GM19238 (cell line): ENCODE results near the gene ESAM.
A peak's percentile ranks its signal among the peaks of the same experiment; 100 is the strongest.

ENCODE experiments used
- DNase-seq: peaks from one replicate; pipeline ENCODE4 v3.0.0; 2011; ENCODE audit warnings: low spot score; ENCODE audit not compliant: insufficient read length

The ESAM gene

GRCh38 chr11:124732230-124732629 lies 29.9 kb downstream of the ESAM start:
- DNase-seq, result no peak

DNA sequence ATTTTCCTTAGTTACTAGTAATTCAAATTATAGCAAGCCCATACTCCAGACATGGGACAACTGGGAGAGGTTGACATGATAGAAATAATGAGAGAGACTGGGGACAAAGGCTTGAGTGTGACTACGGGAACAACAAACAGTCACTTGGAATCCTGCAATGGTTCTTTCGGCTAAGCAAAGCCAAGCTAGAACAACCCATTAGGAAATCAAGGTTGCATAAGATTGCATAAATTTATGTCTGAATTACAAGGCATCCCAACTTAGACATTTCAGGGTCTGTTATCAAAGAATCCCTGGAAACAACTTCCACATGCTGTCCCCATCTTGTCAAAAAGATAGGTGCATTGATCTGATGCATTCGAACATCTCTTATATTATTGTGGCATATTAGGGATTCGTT lies 32.5 kb downstream of the ESAM start:
- no peak for DNase-seq

GRCh38 chr11:124728134-124728533 lies 34.0 kb downstream of the ESAM start:
- no peak for DNase-seq

DNA sequence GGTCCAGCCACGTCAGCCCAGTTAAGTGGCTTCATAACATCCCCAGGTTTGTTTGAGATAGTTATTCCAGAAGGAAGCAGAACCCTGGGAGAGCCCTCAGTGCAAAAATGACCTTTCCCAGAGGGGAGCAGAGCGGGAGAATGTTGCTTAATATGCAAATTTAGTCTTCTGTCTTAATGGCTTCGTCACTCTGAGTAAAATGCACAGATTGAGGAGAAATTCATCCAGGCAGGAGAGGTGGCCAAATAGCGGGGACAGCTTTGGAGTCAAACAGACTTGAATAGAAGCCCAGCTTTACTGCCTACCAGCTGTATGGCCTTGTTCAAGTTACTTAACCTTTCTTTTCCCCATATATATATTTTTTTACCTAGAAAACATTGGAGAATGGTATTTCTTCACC lies 34.6 kb downstream of the ESAM start:
- no peak for DNase-seq

DNA sequence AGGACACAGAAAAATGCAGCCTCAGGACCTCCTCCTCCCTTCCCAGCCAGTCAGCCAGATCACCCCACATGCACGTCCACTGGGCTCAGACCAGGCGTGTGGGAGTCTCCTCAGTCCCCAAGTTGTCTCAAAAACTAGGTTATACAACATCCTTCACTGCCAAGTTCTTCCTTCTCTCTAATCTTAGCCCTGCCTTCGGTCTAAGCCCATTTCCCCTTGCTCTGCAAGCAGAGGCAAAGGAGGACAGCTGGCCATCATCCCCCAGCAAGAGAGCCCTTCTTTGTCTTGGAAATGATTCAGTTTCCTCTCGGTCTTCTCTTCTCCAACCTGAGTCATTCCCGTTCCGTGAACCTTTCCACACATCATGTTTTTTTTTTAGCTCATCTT lies 36.4 kb downstream of the ESAM start:
- no peak for DNase-seq

- peak; percentile 70 for DNase-seq
These were observed 36.9 kb downstream of the ESAM start for GRCh38 chr11:124724979-124725718.

- DNase-seq, result no peak
These were observed 39.9 kb downstream of the ESAM start for GRCh38 chr11:124722176-124722575.

DNA sequence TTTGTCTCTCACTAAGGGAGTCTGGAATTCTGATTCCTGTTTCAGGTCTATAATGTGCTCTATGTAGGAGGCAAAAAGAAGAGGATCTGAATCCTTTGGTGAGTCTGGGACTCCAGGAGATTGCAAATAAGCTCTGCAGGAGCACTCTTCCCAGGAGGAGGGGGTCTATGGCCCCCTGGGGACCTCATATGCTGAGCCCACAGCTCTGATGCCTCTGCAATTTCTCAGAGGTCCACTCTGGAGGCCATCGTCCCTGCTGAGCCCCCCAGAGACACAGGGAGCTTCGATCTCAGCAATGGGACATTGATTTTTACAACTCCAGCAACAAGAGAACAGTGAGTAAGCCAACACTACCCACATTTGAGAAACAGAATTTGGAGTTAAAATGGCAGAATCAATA lies 42.6 kb downstream of the ESAM start:
- DNase-seq, result no peak

DNA sequence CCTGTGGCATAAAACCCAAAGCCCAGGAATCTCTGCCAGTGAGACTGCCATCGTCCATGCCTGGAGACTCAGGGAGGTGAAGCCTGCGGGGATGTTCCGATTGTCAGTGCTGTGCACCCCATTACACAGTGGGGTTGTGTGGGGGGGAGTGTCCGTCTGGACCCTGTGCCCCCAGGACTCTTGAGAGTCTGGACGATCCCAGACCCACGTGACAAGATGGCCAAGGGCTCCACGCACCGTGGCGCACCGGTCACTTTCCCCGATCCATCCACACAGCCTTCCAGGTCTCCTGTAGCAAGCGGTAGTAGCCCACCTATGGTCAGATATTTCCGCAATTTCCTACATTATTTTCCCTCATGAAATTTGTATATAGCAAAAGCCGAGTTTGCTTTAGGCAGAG lies 43.3 kb downstream of the ESAM start:
- DNase-seq, result no peak

DNA sequence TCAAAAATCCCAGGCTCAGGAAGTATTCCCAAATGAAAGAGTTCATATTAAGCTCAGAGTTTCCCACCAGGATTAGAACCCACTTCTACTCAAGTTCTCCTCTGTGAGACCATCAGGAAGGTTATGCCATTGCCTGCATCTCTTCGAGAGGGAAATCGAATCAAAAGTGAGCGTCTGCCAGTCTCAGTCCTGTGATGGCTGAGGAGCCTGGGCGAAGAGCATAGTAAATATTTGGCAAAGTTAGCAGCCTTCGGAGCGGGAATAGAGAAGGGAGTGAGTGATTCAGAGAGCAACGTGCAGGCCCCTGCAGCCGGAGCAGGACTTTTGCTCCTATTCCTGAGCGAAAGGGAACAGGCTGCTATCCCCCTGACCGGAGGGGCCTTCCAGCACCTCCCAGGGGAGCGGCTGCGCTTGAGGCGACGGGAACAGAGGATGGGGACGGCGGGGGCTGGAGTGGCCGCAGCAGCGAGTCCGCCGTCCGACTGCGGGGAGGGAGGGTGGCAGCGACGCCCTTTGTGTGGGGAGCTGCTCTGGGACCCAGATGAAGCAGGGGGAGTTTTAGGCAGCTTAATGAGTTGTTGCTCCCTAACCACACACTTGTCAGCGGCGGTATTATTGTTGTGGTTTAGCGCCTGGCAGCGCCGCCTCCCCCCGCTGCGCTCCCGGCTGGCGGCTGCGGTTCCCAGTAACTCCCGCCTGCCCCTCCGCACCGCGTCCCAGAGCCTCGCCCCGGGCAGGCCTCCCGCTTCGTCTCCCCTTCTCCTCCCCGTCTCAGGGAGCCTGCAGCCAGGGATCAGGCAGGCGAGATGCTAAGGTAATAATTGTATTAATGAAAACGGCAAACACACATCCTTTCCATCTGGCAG lies 44.1 kb downstream of the ESAM start:
- DNase-seq, result no peak

DNA sequence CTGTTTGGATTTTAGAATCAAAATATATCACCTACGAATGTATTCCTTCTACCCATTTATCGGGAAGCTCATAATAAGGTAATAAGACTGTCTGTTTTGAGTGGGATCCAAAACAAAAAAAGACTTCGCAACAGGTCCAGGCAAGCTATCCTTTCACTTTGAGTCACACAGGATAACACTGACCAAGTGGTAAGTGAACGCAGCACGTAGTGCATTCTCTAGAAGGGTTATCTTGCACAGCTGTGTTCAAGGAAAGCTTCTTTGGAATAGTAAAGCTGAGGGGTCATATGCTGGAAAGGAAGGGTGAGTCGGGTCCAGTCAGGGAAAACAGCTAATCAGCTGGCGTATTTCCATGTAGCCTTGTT lies 44.7 kb downstream of the ESAM start:
- DNase-seq, result no peak

GRCh38 chr11:124716591-124716990 lies 45.5 kb downstream of the ESAM start:
- no peak for DNase-seq

- no peak for DNase-seq
These were observed 49.7 kb downstream of the ESAM start for GRCh38 chr11:124712392-124712791.

- DNase-seq, result no peak
These were observed 54.3 kb downstream of the ESAM start for GRCh38 chr11:124707829-124708228.
